NCI-H446 treated with DMSO at 0.1 percent for 48 hours (cell line): Measurements from ENCODE around the gene TADA2A.
"Not testable (repeated sequence)": the region's sequence is repeated elsewhere in the genome, so short reads cannot be mapped to it uniquely, and the experiment has no call there.

ENCODE experiments used
- DNase-seq: peaks from one replicate; lab custom pipeline; 2025; lab: John Stamatoyannopoulos, UW

The TADA2A gene

DNA sequence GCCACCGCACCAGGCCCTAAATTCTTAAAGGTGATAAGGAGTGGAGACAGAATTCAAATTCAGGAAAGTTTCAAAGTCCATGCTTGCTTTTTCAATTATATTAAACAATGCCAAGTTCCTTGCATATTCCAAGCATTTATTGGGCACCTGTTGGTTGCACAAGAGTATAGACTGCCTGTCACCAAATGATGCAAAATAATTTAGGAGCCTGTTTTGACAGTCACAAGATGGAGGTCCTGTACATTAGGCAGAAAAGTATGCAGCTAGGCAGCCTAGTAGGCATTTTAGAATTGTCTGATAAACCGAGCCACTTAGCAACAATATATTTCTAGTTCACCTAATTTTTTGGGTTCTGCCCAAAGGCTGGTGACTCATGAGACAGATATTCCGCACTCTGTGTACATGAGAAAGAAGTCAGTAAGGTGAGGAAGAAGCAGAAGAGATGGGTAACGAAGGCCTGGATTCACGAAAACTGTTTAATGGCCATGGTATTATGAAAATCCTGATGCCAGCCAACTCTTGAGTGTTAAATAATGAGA is 7.4 kb upstream of the TADA2A start:
- no peak for DNase-seq

DNA sequence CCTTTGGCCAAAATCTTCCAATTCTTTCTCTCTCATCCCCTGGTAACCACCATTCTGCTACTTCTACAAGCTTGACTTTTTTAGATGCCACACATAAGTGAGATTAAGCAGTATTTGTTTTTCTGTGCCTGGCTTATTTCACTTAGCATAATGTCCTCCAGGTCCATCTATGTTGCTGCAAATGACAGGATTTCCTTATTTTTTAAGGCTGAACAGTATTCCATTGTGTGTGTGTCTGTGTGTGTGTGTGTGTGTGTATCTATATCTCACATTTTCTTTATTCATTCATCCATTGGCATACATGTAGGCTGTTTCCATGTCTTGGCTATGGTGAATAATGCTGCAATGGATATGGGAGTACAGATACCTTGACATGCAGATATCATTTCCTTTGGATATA is 6.2 kb upstream of the TADA2A start:
- no peak for DNase-seq

DNA sequence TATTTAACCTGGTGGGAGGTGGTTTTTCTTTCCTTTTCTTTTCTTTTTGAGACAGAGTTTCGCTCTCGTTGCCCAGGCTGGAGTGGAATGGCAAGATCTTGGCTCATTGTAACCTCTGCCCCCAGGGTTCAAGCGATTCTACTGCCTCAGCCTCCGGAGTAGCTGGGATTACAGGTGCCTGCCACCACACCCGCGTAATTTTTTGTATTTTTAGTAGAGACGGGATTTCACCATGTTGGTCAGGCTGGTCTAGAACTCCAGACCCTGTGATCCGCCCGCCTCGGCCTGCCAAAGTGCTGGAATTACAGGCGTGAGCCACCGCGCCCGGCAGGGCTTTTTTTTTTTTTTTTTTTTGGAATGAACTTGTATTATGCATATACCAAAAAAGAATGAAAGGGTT is 1.2 kb upstream of the TADA2A start:
- DNase-seq = not testable (repeated sequence)

DNA sequence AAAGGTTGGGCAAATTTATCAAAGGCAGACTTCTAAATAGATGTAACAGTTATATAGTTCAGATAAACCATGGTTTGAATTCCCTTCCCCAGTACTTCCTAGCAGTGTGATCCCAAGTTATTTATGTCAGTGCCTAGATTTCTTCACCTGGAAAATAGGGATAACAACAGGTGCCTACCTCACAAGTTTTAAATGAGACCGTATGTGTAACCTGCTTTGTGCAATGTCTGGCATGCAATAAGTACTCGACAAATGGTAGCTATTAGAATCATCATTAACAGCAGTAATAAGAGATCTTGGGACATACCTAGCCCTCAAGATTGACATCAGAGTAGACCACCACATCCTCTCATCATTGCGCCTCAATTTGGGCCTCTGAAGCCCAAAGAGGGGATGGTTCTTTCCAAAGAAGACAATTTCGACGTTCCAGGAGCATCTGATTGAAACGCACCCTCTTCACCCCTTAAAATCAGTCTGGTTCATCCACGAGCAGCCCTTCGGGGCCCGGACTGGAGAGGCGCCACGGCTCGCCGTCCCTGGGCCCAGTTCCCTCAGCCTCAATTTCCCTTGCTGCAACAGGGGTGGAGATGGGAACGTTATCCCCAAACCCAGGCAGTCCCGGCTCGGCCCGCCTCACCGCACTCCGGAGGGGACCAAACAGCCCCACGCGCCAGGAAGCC is 591 bp upstream of the TADA2A start:
- DNase-seq = no peak

DNA sequence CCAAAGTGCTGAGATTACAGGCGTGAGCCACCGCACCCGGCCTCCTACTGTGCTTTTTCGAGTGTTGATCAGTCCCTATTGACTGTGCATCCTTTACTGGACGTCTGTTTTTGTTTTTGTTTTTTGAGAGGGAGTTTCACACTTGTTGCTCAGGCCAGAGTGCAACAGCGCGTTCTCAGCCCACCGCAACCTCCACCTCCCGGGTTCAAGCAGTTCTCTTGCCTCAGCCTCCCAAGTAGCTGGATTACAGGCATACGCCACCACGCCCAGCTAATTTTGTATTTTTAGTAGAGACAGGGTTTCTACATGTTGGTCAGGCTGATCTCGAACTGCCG is 1.4 kb downstream of the TADA2A start:
- DNase-seq = not testable (repeated sequence)

DNA sequence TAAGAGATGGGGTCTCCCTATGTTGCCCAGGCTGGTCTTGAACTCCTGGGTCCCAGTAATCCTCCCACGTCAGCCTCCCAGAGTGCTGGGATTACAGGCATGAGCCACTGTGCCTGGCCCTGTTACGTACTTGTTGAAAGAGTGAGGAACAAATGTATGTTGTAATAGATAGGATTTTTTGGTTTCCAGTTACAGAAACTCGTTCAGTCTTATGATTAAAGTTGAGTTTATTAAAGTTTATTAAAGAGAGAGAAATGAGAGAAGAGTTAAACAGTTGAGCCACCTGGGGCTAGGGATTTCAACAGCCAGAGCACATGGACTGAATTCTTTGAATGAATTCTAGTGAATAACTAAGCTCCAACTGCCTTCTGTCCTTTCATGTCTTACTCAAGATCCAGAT is 3.7 kb downstream of the TADA2A start:
- DNase-seq = no peak

DNA sequence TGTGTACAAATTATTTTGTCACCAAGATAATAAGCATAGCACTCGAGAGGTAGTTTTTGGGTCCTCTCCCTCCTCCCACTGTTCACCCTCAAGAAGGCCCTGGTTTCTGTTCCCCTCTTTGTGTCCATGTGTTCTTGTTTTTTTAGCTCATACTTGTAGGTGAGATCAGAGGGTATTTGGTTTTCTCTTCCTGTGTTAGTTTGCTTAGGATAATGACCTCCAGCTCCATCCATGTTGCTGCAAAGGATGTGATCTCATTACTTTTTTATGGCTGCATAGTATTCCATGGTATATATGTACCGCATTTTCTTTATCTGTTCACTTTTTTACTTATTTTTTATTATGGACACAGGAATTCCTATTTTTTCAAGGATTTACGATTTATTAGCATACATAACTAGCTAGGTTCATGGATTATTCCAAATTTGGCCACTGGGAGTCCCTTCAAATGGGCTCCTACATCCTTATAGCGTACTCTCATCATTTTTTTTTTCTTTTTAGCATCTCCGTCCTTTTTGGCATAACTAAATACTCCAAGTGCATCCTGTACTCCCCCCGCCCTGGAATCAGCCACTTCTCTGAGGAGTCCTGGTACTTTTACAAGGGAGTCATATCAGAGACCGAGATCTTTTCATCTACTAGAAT is 7.3 kb downstream of the TADA2A start:
- no peak for DNase-seq

DNA sequence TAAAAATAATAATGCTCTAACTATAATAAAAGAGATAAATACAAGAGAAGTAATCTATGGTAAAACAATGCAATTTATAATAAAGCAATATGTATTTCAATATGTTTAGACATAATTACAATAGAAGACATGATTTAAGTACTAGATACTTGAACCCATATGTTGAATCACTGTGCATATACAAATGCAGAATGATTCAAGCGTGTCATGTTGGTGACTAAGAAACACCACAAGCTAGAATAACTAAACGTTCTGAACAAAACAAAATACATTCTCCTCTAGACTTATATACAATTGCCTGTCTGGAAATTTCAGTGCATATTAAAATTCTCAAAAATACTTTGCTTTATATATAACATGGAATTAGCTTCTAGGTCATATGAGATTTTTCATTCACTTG is 11.2 kb downstream of the TADA2A start:
- no peak for DNase-seq

DNA sequence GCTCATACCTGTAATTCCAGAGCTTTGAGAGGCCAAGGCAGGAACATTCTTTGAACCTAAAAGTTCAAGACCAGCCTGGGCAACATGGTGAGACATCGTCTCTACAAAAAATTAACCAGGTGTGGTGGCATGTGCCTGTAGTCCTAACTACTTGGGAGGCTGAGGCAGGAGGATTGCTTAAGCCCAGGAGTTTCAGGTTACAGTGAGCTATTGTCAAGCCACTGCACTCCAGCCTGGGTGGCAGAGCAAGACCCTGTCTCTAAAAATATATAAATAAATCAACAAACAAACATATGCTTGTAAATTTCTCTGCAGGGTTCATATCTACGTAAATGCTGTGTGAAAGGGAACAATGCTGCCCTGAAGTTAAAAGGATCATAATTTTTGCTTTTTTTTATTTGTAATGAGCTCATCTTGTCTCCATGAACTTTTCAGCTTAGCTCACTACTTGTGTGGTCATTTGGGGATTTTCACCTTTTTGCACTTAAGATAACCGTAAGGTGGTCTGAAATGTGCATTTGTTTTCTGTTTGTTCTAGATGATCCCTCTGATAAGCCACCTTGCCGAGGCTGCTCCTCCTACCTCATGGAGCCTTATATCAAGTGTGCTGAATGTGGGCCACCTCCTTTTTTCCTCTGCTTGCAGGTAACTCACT is 16.4 kb downstream of the TADA2A start:
- DNase-seq = no peak

DNA sequence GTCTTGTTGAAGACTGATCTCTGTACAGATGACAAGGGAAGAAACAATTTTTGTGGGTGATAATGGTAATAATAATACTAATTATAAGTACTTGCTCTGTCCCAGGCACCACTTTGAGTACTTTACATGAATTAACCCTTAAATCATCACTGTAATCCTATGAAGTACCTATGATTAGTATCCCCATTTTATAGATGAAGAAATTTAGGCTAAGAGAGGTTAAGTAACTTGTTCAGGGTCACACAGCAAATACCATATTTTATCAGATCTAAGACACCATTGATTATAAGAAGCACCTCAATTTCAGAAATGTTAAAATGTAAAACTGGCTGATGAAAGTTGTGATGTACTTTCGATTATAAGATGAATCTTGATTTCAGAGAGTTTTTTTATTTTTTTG is 18.6 kb downstream of the TADA2A start:
- no peak for DNase-seq

DNA sequence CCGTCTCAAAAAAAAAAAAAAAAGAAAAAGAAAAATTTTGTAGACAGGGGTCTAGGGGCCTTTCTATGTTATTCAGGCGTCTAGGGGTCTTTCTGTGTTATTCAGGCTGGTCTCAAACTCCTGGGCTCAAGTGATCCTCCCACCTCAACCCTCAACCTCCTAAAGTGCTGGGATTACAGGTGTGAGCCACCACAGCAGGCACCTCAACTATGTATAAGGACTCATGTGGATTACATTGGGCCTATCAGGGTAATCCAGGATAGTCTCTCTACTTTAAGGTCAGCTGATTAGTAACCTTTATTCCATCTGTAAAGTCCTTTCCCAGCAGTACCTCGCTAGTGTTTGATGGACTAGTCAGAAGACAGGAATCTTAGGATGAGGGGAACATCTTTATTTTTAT is 22.4 kb downstream of the TADA2A start:
- DNase-seq = no peak

DNA sequence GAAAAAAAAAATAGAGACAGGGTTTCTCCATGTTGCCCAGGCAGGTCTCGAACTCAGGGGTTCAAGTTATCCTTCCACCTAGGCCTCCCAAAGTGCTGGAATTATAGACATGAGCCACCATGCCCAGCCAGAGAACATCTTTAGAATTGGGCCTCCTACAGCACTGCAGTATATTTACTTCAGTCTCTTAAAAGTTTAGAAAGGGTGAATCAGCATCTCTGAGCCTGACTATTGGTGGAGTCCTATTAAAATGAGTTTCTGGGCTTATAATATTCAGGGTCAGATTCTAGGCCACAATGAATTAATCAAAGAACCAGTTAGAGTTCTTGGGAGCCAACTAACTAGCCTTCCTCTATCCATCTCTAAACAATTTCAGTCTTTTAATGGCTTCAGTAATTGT is 22.8 kb downstream of the TADA2A start:
- no peak for DNase-seq

DNA sequence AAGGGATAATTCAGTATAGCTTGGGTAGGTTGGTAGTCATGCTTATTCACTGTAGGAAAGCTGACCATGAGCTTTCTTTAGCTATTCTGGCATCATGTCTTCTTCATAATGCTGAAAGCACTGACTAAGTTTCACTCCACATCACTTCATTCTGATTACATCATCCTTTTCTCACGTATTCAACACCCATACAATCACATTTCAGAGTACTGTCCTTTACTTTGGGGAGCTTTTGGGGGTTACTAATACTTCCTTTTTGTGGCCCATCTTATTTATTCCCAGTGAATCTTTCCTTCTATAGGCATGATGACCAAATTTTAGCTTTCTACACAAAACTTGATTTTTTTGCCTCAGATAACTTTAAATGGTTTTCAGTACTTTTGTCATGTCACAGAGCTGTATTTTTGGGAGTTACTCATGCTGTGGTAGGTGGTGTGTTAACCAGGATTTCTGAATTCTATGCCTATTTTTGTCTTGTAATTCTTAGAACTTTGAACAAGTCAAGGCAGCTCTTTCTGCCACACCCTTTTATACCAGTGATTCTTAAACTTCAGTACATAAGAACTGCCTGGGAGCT is 23.5 kb downstream of the TADA2A start:
- no peak for DNase-seq

DNA sequence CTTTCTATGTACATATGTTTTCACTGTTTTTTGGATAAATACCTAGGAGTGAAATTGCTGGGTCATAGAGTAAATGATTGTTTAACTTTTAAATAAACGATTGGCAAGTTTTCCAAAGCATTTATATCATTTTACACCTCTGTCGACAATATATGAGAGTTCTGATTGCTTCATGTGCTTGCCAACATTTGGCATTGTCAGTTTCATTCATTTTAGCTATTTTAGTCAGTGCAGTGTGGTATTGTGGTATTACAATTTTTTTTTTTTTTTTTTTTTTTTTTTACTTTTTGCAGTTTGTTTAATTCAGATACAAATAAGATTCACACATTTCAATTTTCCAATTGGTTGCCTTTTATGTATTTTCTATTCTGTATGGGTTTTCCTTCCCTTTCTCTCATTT is 26.0 kb downstream of the TADA2A start:
- no peak for DNase-seq

DNA sequence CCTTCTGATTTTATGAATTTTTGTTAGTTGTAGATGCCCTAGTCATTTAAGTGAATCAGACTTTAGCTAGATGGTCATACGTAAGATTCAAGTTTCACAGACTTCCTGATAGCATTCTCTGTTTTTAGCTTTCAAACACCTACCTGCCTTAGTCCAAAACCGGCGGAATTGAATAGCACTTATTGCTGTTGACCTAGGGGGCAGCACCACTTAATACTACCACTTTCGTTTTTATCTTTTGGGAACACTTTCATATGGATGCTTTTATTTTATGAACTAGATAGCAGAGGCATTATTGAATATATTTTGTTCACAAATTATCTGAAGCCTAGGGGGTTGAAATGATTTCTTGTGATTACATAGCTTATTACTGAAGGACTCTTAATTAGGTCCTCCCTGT is 31.5 kb downstream of the TADA2A start:
- no peak for DNase-seq

DNA sequence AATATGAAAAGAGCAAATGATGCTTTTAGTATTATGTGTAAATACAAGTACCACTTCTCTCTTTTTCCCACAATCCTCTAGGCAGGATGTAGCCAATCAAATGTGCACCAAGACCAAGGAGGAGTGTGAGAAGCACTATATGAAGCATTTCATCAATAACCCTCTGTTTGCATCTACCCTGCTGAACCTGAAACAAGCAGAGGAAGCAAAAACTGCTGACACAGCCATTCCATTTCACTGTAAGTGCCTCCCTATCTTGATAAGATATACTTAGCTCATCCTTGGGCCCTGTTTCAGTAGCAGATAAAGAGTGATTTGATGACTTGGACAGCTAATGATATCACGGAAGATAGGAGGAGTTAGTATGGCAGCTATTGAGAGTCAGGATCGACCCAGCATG is 33.7 kb downstream of the TADA2A start:
- DNase-seq = no peak

DNA sequence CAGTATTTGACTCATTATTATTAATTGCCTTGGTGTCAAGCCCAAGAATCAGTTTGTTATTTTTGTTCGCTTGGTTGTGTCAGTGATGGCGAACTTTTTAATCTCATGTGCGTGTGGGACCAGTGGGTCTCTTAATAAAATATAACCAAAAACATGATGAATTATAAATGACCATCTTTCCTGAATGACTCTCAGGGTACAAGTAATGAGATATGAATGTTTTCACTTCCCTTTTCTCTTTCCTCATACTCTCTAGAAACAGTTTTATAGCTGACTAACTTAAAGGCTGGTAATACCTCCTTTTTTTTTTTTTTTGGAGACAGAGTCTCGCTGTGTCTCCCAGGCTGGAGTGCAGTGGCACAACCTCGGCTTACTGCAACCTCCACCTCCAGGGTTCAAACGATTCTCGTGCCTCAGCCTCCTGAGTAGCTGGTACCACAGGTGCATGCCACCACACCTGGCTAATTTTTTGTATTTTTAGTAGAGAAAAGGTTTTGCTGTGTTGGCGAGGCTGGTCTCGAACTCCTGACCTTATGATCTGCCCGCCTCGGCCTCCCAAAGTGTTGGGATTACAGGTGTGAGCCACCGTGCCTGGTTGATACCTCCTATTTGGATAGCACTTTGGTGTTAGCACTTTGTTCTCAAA is 34.8 kb downstream of the TADA2A start:
- not testable (repeated sequence) for DNase-seq

DNA sequence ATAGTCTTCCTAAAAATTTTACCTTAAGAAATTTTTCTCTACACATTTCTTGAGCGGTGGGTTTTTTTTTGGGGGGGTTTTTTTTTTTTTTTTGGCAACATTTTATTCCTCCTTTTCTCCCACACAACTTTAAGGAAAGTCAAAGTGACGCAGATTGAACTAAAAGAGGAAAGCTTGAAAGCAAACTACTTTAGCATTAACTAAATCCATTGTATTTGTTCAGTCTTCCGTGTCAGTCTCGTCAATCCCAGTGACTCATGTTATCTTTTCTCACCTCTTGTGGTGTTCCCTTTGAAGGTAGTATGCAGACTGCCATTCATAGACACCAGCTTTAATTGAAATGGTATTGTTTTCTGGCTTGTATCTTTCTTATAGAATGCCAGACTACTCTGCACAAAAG is 39.3 kb downstream of the TADA2A start:
- no peak for DNase-seq

DNA sequence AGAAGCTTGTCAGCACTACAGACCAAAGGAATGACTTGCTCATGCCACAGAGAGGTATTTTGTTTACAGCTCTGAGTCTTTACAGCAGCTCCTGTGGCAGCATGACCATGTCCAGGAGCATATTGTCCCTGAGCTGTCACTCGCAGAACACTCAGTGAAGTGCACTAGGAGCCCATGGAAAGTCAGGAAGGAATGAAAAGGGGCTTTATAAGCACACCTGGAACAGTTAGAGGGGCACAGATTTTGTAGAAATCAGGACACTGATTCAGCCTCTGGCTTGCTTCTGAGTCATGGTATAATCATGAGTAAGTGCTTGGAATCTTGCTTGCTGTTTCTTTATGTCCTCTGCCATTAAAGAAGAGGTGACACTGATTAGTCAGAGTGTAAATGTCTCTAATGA is 41.0 kb downstream of the TADA2A start:
- DNase-seq = no peak

DNA sequence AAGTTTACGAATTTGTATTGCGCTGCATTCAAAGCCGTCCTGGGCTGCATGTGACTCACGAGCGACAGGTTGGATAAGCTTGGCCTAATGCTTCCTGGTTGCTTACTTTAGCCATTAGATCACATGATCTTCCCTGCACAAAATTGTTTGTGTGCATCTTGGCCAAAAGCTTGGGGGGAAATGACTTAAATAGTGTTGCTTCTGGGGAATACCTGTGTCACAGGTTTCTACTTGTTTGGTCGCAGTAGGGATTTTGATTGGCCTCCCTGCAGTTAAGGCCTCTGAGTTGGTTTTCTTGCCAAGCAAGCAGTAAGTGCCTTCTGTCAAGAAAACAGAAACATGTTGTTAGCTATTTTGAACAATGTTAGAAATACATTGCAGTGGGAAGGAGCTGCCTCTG is 43.4 kb downstream of the TADA2A start:
- no peak for DNase-seq

DNA sequence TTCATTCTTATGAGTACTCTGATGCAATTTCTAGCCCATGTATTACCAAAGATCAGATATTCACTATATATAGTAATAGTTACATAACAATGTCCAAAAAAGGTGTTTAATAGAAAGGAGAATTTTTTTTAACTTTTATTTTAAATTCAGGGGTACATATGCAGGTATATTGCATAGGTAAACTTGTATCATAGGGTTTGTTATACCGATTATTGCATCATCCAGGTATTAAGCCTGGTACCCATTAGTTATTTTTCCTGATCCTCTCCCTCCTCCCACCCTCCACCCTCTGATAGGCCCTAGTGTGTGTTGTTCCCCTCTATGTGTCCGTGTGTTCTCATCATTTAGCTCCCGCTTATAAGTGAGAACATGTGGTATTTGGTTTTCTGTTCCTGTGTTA is 51.1 kb downstream of the TADA2A start:
- DNase-seq = not testable (repeated sequence)

DNA sequence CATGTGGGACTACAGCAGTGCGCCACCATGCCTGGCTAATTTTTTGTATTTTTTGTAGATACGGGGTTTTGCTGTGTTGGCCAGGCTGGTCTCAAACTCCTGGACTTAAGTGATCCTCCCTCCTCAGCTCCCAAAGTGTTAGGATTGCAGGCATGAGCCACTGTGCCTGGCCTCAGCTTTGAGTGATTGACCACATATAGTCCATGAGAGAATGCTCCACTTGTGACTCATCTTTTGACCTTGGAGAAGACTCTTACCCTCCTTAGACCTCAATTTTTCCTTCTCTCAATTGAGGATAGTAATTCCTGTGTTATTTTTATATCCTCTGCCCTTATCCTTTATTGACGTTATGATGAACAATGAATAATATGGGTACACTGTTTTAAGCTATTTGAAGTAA is 52.1 kb downstream of the TADA2A start:
- DNase-seq = no peak

DNA sequence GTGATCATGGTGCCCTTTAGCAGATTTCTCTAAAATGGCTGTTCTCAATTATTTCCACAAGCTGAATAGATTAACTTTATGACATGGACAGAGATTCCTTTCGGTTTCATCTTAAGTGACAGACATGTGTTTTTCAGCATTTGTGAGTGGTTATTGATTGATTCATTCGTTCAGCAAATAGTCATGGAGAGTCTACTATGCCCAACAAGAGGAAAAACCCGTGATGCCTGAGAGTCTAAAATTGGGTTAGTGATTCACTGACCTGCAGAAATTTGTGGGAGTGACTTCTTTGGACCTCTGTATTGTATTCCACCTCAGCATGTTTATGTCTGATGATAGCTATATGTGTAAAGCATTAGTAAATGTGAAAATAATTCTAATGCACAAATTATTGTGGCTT is 55.0 kb downstream of the TADA2A start:
- DNase-seq = no peak
